PFSK-1 (cell line): ENCODE data around the gene METTL16.

ENCODE experiments used
- POLR2AphosphoS5 ChIP-seq: IDR thresholded peaks from 2 replicates; pipeline ENCODE4 v1.6.1; 2012; ENCODE audit warnings: low read depth, mild to moderate bottlenecking, control low read depth, low read length, moderate library complexity
- REST ChIP-seq, 2 experiments: IDR thresholded peaks; 2 replicates each; pipeline versions ENCODE4 v1.6.1 to v1.8.0; 2011 to 2012; ENCODE audit warnings: low read depth in 2 of 2, low read length in 2 of 2, control low read depth in 1 of 2, inconsistent platforms in 1 of 2, mild to moderate bottlenecking in 1 of 2, moderate library complexity in 1 of 2; ENCODE audit not compliant: insufficient read depth in 1 of 2
- SIN3A ChIP-seq: IDR thresholded peaks from 2 replicates; pipeline ENCODE4 v1.6.1; 2012; ENCODE audit warnings: mild to moderate bottlenecking, low read length, moderate library complexity, borderline replicate concordance; ENCODE audit not compliant: insufficient read depth
- TAF1 ChIP-seq: IDR thresholded peaks from 2 replicates; pipeline ENCODE4 v1.6.1; 2012; ENCODE audit warnings: low read length, control low read depth, borderline replicate concordance; ENCODE audit not compliant: insufficient read depth

- TF ChIP-seq REST (IDR thresholded peaks at IDR 0.05; ENCODE audit: insufficient read depth in 1 of 2, low read depth in 2 of 2, low read length in 2 of 2), result no peak
- no peak for TF ChIP-seq POLR2AphosphoS5
- no peak for TF ChIP-seq TAF1
- no peak for TF ChIP-seq SIN3A
Observed at GRCh38 chr17:2450016-2450650, 61.6 kb downstream of the METTL16 start.
